Measurements from ENCODE around the gene RFX4. TPM values are rescaled to one million over a fixed set of nuclear protein-coding genes. Genes with fewer than 3 reads are reported as not detected.
"Not testable (repeated sequence)": the region's sequence is repeated elsewhere in the genome, so short reads cannot be mapped to it uniquely, and the experiment has no call there.

RFX4 gene
- total RNA-seq, 2 donors from 2014 or later = 10.6 TPM; not detected in 1

- no peaks in the 10 kb centered on the region for H3K27me3 ChIP-seq (replicated peaks; ENCODE audit: insufficient read depth)
- no peaks in the 10 kb centered on the region for H3K9me3 ChIP-seq
- TF ChIP-seq POLR2A (IDR thresholded peaks at IDR 0.05) (no peak), POLR2AphosphoS5 (IDR thresholded peaks at IDR 0.05) (no peak), CTCF (IDR thresholded peaks at IDR 0.05) (no peak)
- intact Hi-C loops (cut with DNase I) = no loop called here
- H3K4me1 ChIP-seq (replicated peaks) = no peaks in the 10 kb centered on the region
- no peak overlapping the region for H3K27ac ChIP-seq
- DNase-seq (ENCODE audit: low spot score) = no peak
- H3K4me3 ChIP-seq = no peak overlapping the region
- no peaks in the 10 kb centered on the region for H3K36me3 ChIP-seq
Measured at GRCh38 chr12:106687672-106688071, 104.9 kb downstream of the RFX4 start.

GRCh38 chr12:106690569-106691305, 107.9 kb downstream of the RFX4 start:
- 91% methylated on average over 3 of the region's 3 CpGs for WGBS
- no peaks in the 10 kb centered on the region for H3K4me1 ChIP-seq (replicated peaks)
- no peaks in the 10 kb centered on the region for H3K36me3 ChIP-seq
- no peak overlapping the region for H3K4me3 ChIP-seq
- no peaks in the 10 kb centered on the region for H3K9me3 ChIP-seq
- H3K27me3 ChIP-seq (replicated peaks; ENCODE audit: insufficient read depth) = no peaks in the 10 kb centered on the region
- intact Hi-C loops (cut with DNase I) = no loop called here
- DNase-seq (ENCODE audit: low spot score) = no peak
- TF ChIP-seq POLR2AphosphoS5 (IDR thresholded peaks at IDR 0.05) (no peak), POLR2A (IDR thresholded peaks at IDR 0.05) (no peak), CTCF (IDR thresholded peaks at IDR 0.05) (no peak)
- H3K27ac ChIP-seq = no peak overlapping the region

- H3K36me3 ChIP-seq; DNase-seq (ENCODE audit: low spot score); intact Hi-C loops (cut with DNase I); H3K4me3 ChIP-seq; H3K27me3 ChIP-seq (replicated peaks; ENCODE audit: insufficient read depth); H3K27ac ChIP-seq; H3K9me3 ChIP-seq; H3K4me1 ChIP-seq (replicated peaks): not testable (repeated sequence)
- WGBS = 94% methylated on average over 6 of the region's 6 CpGs
Measured at GRCh38 chr12:106692033-106692432, 109.2 kb downstream of the RFX4 start.

- Histone ChIP-seq H3K36me3 (no peaks in the 10 kb centered on the region), H3K4me1 (replicated peaks) (no peaks in the 10 kb centered on the region), H3K4me3 (no peak overlapping the region), H3K9me3 (no peaks in the 10 kb centered on the region), H3K27ac (no peak overlapping the region), H3K27me3 (replicated peaks; ENCODE audit: insufficient read depth) (no peaks in the 10 kb centered on the region)
- intact Hi-C loops (cut with DNase I) = no loop called here
- no peak for DNase-seq (ENCODE audit: low spot score)
- 83% methylated on average over 6 of the region's 6 CpGs for WGBS
- TF ChIP-seq CTCF (IDR thresholded peaks at IDR 0.05) (no peak), POLR2AphosphoS5 (IDR thresholded peaks at IDR 0.05) (no peak), POLR2A (IDR thresholded peaks at IDR 0.05) (no peak)
Measured at GRCh38 chr12:106692896-106693820, 110.4 kb downstream of the RFX4 start.

GRCh38 chr12:106696071-106696470, 113.3 kb downstream of the RFX4 start:
- 58% methylated on average over 6 of the region's 6 CpGs for WGBS
- TF ChIP-seq CTCF (IDR thresholded peaks at IDR 0.05) (no peak), POLR2A (IDR thresholded peaks at IDR 0.05) (no peak), POLR2AphosphoS5 (IDR thresholded peaks at IDR 0.05) (no peak)
- DNase-seq (ENCODE audit: low spot score) = no peak

More at GRCh38 chr12:106696071-106696470, 113.3 kb downstream of the RFX4 start:
- Histone ChIP-seq H3K27ac (no peak overlapping the region), H3K4me3 (no peak overlapping the region), H3K27me3 (replicated peaks; ENCODE audit: insufficient read depth) (no peaks in the 10 kb centered on the region), H3K36me3 (no peaks in the 10 kb centered on the region), H3K9me3 (no peaks in the 10 kb centered on the region), H3K4me1 (replicated peaks) (no peaks in the 10 kb centered on the region)
- intact Hi-C loops (cut with DNase I) = no loop called here
